Dedifferentiated amniotic fluid mesenchymal stem cell (primary cell): ENCODE results near the gene SENP6.
"Not testable (repeated sequence)": the region's sequence is repeated elsewhere in the genome, so short reads cannot be mapped to it uniquely, and the experiment has no call there.

ENCODE experiments used
- DNase-seq: peaks from one replicate; pipeline ENCODE4 v3.0.0-alpha.2; 2016; ENCODE audit errors: extremely low spot score

Gene SENP6

DNA sequence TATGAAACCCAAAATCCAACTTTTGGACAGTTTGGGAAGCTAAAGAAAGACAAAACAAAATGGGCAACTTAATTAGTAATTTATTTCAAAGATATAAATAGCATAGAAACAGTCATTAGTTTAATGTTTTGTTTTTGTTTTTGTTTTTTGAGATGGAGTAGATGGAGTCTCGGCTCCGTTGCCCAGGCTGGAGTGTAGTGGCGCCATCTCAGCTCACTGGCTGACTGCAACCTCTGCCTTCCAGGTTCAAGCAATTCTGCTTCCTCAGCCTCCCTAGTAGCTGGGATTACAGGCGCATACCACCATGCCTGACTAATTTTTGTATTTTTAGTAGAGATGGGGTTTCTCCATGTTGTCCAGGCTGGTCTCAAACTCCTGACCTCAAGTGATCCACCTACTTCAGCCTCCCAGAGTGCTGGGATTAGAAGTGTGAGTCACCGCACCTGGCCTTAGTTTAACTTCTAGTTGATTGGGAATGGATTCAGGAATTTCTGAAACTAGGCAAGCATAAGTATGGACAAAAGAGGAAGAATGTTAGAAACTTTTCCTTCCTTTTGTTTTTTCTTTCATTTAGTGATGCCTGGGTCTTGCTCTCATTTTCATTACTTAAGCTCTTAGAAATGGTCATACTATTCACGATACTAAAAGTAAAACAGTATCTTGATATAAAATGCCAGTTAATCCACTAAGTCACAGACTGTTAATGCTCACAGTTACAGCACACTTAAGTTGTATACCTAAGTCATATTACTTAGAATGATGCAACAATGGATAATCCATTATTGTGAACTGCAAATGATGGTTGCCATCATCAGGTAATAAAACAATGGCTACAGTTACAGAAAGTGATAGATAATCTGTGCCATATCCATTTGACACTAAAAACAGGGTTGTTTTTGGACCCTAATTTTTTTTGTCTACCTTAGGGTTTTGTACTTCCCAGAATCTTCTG, 8.2 kb downstream of the SENP6 start:
- no peak for DNase-seq

DNA sequence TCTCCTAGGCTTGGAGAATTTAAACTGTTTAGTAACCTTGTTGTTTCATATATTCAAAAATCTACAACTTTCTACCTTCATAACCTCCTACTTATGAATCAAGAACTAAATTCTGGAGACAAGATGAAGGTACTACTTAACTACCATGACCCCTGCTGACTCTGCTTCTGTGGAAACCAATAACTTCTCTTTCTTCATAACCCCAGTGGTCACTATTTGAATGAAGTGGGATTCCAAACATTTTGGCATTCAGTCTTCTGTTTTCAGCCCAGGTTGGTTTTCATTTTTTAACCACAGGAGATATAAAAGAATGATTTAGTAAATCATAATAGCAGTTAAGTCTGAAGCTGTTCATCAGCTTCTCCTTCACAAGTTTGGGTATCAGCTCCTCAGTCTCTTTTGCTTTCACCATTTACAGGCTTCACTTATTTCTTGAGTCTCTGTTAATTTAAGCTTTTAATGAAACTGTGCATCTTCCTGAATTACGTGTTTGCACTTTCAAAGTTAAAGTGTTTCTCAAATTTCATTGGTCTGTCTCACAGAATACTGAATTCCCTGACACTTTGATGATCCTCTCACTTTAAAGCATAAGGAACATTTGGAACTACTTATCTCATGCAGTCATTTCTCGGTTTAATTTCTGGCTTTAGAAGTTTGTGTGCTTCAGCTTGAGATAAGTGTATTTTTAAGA, 9.5 kb downstream of the SENP6 start:
- no peak for DNase-seq

DNA sequence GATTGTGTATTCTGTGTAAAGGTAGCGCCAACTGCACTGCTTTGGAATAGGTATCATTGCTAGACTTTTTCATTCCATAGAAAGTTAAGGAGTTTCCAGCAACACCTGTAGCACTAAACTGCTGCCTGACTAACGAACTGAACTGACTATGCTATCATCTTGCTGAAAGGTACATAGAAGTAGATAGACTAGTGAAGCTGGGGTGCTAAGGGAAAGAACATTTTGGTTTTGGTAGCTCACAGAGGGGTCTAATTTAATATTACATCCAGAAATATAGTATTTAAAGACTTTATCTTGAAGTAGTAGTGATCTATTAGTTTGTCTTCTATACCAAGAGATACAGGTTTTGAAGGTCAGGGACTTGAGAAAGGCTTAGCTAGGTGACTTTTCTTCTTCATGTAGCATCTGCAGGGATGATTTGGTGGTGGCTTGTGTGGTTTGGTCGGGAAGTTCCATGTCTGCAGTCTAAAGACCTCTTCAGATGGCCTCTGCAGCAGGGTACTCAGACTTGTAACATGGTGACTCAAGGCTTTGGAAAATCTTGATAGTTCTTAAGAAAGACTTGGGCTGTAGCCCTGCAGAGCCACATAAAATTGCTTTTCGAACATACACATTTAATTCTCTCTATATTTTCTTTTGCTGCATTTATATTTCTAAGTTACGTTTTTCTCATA, 10.2 kb downstream of the SENP6 start:
- DNase-seq, result no peak

DNA sequence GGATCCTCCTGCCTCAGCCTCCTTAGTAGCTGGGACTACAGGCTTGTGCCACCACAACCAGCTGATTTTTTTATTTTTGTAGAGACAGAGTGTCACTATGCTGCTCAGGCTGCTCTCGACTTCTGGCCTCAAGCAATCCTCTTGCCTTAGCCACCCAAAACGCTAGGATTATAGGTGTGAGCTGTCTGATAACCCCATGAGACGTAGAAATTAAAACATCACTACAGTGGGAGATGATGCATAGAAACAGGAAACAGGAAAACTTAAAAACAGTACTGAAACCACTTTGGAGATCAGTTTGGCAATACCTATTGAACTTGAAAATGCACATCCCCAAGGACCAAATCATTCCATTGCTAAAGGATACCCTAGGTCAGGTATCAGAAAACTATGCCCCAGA, 10.8 kb downstream of the SENP6 start:
- DNase-seq, result no peak

GRCh38 chr6:75613056-75613501, 11.4 kb downstream of the SENP6 start:
- no peak for DNase-seq

DNA sequence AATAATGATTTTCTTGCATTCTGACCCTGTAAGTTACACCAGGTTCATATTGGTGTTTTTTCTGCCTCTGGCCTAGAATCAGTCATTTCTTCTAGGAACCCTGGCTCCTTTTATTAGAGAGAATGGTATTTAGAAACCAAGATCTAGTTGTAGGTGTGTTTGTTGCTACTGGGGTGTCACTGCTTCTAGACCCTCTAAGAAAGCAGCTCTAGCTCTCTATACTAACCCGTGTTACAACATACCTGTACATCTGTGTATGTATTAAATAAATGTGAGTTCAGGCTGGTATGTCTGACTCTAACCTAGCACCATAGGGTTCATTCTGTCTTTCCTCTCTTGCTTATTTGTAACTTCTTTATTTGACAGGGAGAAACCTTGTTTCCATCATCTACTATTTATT, 16.8 kb downstream of the SENP6 start:
- DNase-seq, result no peak

- DNase-seq, result no peak
Observed at GRCh38 chr6:75619230-75619899, 17.7 kb downstream of the SENP6 start.

- DNase-seq, result no peak
Observed at GRCh38 chr6:75620381-75621304, 19.0 kb downstream of the SENP6 start.

DNA sequence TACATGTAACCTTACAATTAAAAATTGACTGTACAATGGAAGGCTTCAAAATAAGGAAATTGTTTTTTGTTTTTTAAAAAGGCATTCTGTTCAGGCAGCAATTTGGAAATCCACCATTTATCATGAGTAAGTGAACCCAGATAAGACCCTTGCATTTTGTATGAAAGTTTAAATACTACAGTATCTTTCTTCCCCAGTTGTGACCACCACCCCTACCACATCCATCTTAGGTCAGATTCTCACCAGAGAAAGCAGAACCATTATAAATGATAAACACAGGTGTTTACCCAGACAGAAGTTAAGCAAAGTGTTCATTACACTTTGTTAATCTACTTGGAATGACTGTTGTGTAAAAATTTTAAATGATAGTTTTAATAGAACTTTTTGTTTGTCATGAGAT, 20.2 kb downstream of the SENP6 start:
- no peak for DNase-seq

DNA sequence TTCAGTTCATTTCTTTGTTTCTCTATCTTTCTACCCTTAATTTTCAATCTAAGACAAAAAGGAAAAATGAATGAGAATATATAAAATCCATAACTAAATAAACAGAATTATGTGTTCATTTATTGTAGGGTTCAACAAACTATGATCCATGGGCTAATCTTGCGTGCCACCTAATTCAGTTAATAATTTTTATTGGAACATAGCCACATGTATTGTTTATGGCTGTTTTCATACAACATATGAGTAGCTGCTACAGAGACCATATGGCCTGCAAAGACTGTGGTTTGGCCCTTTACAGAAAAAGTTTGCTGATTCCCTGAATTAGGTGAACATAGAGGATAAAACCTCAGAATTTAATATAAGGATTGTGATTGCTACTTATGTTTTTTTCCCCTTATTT, 21.8 kb downstream of the SENP6 start:
- DNase-seq, result no peak

GRCh38 chr6:75624335-75624734, 22.7 kb downstream of the SENP6 start:
- no peak for DNase-seq

DNA sequence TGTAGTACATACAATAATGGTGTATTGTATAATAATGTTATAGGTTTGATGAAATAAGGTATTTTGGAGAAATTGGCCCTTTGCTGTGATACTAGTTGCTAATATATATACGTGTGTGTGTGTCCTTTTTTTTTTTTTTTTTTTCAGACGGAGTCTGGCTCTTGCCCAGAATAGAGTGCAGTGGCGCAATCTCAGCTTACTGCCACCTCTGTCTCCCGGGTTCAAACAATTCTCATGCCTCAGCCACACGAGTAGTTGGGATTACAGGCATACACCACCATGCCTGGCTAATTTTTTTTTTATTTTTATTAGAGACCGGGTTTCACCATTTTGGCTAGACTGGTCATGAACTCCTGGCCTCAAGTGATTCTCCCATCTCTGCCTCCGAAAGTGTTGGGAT, 23.3 kb downstream of the SENP6 start:
- DNase-seq, result no peak

- DNase-seq, result no peak
Observed at GRCh38 chr6:75626561-75626960, 24.9 kb downstream of the SENP6 start.

- DNase-seq, result not testable (repeated sequence)
Observed at GRCh38 chr6:75627708-75628107, 26.0 kb downstream of the SENP6 start.

DNA sequence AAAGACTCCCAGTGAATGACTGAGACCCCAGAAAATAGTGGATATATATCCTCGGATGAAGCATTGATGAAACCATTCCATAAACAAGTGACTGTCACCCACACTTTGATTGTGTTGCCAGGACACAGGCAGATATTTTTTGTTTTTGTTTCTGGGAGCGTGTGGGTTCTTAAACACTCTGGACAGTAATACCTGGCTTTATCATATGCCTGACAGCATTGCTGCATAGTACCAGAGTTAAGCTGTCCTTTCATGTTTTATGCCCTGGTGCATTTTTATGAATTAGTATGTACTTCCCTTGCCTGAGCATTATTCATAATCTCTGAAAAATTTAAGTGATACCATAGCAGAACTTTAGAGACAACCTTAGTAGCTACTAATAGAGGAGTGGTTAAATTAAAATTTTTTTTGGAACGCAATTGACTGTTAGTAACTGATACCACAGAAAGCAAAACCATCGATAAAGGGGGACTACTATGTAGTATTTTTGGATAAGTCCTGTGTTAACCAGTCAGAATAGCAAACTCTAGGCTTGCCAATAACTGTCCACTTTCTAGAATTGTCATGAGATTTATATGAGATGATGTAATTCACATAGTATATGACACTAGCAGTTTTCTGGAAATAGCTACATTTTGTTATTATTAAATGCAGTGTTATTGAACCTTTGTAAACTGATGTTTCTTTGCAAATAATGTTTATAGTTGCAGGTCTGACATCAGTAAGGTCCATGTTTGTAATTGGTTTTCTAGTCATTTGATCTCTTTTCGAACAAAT, 30.4 kb downstream of the SENP6 start:
- no peak for DNase-seq

GRCh38 chr6:75633045-75633444, 31.4 kb downstream of the SENP6 start:
- DNase-seq, result no peak

DNA sequence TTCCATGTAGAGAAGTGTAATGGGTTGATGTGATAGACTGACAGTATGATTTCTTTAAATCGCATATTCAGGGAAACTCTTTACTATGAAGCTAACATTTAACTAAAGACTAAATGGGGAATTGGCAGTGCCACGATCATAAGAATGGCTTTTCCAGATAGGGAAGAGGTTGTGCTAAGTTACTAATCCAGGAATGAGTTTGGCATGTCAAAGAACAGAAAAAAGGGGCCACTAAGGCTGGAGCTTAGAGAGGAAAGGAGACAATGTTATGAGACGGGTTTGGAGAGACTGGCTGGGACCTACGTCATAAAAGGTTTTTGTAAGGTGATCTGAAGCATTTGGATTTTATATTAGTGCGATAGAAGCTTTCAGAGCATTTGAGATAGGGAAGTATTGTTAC, 40.6 kb downstream of the SENP6 start:
- DNase-seq, result no peak

GRCh38 chr6:75643173-75643572, 41.5 kb downstream of the SENP6 start:
- peak; percentile 46 for DNase-seq

DNA sequence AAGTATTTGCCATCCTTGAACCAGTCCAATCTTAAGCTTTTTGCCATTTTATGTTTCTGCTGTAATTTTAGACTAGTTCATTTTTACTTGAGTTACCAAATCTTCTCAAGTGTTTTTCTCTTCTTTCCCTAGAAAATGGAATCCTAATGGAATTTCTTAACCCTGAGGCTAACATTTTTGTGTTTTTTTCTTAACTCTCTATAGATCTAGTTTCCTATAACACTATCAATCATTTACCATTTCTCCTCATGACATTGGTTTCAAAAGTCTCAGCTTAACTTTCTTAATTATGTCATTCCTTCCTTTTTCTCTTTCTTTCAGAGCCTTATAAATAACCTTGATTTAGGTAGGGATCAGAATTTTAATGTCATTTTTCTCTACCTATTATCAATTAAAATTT, 54.8 kb downstream of the SENP6 start:
- DNase-seq, result no peak

GRCh38 chr6:75657327-75657726, 55.6 kb downstream of the SENP6 start:
- DNase-seq, result no peak
